DLD1 (cell line): ENCODE data around the gene CRYGD.
"Not testable (repeated sequence)": the region's sequence is repeated elsewhere in the genome, so short reads cannot be mapped to it uniquely, and the experiment has no call there.

Experiments
- in situ Hi-C: cut with HindIII; loops from 2 replicates; pipeline ENCODE4 v1.10.0; 2017; ENCODE audit warnings: low sequenced_read_pairs

The CRYGD gene

GRCh38 chr2:208124013-208124715 is at the start of gene CRYGD:
TSS of gene CRYGD (minus strand) at chr2:208124524. CDS start at chr2:208124473, 51 bp downstream.
- in situ Hi-C loops, result not testable (repeated sequence)

DNA sequence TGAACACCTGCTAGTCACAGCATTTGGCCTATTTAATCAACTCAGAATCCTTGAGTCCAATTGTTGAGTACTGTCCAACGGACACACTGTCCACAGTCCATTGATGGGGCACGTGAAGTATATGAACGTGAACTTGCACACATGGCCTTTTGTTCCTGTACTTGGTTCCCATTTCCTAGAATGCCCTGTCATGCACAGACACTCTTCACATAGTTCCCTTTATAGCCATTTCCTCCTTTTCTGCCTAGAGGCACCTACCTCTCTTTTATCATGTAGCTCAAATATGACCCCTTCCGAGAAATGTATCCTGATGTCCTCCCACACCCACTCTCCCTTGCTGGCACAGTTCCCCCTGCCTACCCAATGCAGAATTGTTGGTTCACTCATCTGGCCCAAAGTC is 47.8 kb upstream of the CRYGD start:
- in situ Hi-C loops, result no loop called here

DNA sequence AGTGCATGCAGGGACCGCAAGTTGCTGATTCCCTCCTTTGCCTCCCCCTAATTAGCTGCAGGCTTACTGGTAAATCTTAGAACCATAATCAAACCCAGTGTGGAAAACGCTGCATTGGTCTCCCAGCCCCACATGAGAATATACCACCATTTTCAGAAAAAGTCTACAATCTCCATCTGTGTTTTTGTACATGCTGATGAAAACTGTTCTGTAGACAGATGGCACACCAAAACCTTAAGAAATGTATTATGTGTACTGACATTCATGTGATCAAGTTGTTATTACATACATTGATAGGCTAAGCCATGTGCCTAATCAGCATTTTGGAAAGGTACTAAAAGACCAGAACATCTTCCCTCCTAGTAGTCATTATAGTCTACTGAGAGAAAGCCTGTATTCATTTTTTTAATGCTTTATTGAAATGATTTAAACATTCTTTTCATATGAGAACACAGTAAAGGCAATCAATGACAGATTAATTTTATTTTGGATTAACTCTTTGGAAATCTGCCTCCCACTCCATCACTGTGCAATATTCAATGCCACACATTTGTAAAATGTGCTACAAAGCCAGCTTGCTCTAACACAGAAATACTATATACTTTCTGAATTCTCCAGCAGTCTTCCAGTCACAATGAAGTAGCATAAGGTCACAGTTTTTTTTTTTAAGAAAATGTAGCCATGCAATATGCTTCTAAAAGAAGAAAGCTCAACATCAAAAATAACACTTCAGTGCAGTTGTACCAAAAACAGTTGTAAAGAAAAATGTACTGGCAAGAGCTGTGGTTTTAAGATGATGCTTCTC is 40.8 kb upstream of the CRYGD start:
- in situ Hi-C loops, result no loop called here

DNA sequence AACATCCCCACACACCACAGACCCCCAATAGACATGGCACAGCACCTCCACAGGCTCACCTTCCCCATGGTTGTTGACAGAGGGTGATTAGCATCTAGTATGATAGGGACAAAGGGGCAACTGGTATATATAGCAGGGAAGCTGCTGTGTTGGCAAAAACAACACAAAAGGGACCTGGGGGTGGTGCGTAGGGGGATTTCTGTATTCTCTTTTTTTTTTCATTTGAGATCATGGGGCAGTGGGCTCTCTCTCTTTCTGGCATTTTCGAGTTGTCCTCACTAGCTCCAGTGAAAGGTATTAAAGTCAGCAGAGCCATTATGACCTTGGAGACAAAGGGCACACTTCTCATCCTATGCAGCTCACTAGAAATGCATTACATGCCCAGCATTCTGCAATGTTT is 39.2 kb upstream of the CRYGD start, which contains the start of gene CRYGA:
CRYGA (minus strand) TSS at position 101 of the 400 bp plus-strand sequence; CDS start at position 68, 33 bp downstream.
- in situ Hi-C loops, result no loop called here

DNA sequence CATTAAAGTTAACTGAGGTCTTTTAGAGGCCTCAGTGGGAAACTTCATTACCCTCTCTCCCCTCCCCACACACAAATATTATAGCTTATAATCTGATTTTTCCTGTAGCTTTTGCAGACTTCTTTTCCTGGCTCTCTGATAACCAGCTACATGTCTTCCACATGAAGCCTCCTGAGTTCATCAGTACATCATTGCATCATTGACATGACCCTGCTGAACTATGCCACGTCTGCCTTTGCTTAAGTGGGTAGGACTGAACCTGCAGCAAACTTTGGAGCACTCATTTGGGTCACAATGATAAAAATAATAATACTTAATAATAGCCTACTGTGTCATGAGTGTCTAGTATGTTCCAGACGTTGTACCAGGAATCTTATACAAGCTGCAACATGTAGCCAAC is 32.1 kb upstream of the CRYGD start:
- in situ Hi-C loops, result no loop called here

DNA sequence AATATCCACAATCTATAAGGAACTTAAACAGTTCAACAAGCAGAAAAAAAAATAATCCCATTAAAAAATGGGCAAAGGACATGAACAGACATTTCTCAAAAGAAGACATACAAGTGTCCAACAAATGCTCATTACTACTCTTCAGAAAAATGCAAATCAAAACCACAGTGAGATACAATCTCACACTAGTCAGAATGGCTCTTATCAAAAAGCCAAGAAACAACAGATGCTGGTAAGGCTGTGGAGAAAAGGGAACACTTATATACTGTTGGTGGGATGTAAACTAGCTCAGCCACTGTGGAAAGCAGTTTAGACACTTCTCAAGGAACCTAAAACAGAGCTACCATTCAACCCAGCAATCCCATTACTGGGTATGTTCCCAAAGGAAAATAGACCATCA is 28.8 kb upstream of the CRYGD start:
- in situ Hi-C loops, result no loop called here

GRCh38 chr2:208150956-208151355 is 26.6 kb upstream of the CRYGD start:
- in situ Hi-C loops, result no loop called here

GRCh38 chr2:208150094-208150493 is 25.8 kb upstream of the CRYGD start:
- in situ Hi-C loops, result no loop called here

- in situ Hi-C loops, result no loop called here
Observed at GRCh38 chr2:208148803-208149202, 24.5 kb upstream of the CRYGD start.

DNA sequence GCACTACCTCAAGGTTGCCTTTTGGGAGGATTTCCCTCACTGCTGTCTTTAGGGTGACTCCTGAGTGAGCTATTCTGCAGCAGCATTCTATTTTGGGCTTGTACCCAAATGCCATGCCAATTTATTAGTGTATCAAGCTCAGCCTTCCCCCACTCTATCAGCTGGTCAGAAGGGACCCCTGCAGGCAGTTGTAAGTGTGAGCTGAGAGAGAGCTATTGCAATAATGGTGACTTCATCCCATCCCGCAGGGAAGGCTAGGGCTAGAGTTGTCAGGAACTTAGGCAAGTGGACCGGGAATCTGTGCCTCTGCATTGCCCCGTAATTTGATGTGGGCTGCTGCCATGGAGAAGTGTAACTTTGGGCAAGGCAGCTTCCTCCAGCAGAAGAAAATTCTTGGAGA is 23.4 kb upstream of the CRYGD start:
- in situ Hi-C loops, result no loop called here

- in situ Hi-C loops, result no loop called here
Observed at GRCh38 chr2:208147008-208147407, 22.7 kb upstream of the CRYGD start.

DNA sequence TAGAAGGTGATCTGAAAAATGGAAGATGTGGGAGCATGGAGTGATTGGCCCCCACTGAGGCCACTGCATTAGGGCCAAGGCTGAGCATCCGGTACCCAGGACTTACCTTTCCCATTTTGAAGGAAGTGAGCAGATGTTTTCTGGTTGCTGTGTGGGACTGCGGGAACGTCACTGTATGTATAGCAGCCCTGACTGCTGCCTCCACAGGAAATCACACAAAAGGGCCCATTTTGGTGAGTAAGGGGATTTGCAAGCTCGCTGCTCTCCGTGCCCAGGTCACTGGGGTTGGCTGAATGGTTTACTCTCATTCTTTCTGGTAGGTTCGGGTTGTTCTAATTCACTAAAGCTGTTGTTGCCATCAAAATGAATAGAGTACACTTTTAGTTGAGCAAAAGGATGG is 21.7 kb upstream of the CRYGD start, which contains the start of gene CRYGB:
CRYGB (minus strand) TSS at position 153 of the 400 bp plus-strand sequence; CDS start at position 115, 38 bp downstream.
- in situ Hi-C loops, result no loop called here

GRCh38 chr2:208142925-208143799 is 18.8 kb upstream of the CRYGD start:
- in situ Hi-C loops, result no loop called here

- in situ Hi-C loops, result no loop called here
Observed at GRCh38 chr2:208142240-208142924, 18.1 kb upstream of the CRYGD start.

GRCh38 chr2:208139447-208139846 is 15.1 kb upstream of the CRYGD start:
- in situ Hi-C loops, result no loop called here

DNA sequence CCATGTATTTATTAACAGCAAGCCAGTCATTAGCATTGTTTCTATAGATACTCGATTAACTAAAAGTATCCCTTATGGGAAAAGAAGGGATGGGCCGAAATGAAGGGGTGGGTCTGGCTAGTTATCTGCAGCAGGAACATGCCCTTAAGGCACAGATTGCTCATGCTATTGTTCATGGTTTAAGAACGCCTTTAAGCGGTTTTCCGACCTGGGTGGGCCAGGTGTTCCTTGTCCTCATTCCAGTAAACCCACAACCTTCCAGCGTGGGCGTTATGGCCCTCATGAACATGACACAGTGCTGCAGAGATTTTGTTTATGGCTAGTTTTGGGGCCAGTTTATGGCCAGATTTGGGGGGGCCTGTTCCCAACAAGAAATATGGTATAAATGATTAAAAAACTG is 14.0 kb upstream of the CRYGD start:
- in situ Hi-C loops, result not testable (repeated sequence)

DNA sequence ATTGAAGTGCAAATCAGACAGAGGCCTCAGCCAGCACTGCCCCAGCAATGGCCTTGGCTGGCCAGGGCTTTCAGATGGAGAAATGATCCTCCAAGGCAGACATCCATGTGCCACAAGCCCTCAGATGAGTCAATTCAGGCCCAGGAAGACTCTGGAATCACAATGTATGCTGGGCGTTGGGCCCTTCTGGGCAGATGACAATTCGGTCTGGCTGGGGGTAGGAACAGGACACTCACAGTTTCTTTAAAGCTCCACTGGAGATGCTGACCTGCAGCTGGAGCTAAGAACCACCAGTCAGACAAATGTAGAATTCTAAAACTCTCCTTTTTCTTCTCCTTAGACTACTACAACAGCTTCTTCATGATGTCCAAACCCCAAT is 12.4 kb upstream of the CRYGD start:
- in situ Hi-C loops, result no loop called here

GRCh38 chr2:208135794-208136715 is 11.7 kb upstream of the CRYGD start:
- in situ Hi-C loops, result no loop called here

DNA sequence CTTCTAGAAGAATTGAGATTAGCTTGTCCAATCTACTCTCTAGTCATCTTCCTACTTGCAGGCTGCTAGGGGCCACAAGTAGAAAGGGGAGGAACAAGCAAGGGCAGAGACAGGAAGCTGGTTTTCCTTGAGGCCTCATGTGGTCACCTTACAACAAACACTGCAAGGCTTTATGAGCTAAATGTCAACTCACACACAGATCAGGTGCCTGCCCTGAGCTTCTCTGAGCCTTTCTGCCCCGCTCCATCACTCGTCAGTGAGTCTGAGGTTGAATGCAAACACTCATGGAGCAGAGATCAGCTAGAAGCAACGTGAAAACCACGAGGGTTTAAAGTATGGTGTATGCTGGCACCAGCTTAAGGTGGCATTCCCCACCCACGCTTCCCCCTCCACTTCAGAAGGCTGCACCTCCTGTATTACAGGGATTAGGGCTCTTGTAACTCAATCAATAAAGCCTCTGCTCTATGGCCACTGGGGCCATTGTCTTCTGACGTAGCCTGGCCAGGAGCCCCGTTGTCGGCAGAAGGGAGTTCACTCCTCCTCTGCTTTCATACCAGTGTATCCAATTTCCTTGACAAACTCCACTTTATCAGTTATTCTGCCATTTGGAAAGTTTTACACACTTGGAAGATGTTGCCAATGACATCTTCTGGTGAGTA is 10.7 kb upstream of the CRYGD start:
- in situ Hi-C loops, result no loop called here
